ENCODE data around the gene AANAT.

AANAT gene

DNA sequence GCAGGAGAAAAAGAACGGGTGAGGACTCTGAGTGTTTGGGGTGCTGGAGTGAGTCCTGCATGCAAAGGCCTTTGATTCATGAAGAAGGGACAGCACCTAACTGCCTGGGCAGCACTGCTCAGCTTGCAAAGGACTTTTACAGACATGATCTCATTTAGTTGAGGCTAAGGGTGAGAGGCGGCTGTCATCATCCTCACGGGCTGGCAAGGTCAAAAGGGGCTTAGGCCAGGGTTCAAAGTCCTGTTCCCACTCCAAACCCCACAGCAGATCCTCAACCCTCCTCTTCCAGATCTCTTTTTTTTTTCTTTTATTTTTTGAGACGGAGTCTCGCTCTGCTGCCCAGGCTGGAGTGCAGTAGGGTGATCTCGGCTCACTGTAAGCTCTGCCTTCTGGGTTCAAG, 29.1 kb downstream of the AANAT start:
- no peak overlapping the region for H3K4me3 ChIP-seq (ENCODE audit: low read depth, low read length)
- TF ChIP-seq, protein P1, sequence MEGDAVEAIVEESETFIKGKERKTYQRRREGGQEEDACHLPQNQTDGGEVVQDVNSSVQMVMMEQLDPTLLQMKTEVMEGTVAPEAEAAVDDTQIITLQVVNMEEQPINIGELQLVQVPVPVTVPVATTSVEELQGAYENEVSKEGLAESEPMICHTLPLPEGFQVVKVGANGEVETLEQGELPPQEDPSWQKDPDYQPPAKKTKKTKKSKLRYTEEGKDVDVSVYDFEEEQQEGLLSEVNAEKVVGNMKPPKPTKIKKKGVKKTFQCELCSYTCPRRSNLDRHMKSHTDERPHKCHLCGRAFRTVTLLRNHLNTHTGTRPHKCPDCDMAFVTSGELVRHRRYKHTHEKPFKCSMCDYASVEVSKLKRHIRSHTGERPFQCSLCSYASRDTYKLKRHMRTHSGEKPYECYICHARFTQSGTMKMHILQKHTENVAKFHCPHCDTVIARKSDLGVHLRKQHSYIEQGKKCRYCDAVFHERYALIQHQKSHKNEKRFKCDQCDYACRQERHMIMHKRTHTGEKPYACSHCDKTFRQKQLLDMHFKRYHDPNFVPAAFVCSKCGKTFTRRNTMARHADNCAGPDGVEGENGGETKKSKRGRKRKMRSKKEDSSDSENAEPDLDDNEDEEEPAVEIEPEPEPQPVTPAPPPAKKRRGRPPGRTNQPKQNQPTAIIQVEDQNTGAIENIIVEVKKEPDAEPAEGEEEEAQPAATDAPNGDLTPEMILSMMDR (IDR thresholded peaks at IDR 0.05; ENCODE audit: borderline replicate concordance, insufficient read depth, low read depth, low read length), result no peak

DNA sequence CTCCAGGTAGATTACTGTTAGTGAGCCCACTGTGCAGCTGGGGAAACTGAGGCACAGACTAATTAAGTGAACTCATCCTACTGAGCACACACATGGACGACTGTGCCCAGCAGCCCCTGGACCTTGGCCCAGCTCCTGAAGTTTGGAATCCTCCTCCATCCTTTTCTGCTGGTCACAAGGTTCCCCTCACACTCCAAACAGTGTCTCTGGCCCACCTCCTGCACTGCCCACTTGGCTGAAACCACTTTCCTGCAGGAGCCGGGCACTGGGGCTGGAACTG, 30.2 kb downstream of the AANAT start:
- TF ChIP-seq, protein P1 (IDR thresholded peaks at IDR 0.05; ENCODE audit: borderline replicate concordance, insufficient read depth, low read depth, low read length), result no peak
- H3K4me3 ChIP-seq (ENCODE audit: low read depth, low read length), result no peak overlapping the region

- no peak overlapping the region for H3K4me3 ChIP-seq (ENCODE audit: low read depth, low read length)
- TF ChIP-seq, protein P1 (IDR thresholded peaks at IDR 0.05; ENCODE audit: borderline replicate concordance, insufficient read depth, low read depth, low read length), result no peak
Observed at GRCh38 chr17:76497979-76498875, 30.8 kb downstream of the AANAT start.

- TF ChIP-seq, protein P1 (IDR thresholded peaks at IDR 0.05; ENCODE audit: borderline replicate concordance, insufficient read depth, low read depth, low read length), result no peak
- H3K4me3 ChIP-seq (ENCODE audit: low read depth, low read length), result peak overlapping the region; percentile 82
Observed at GRCh38 chr17:76498876-76499251, 31.5 kb downstream of the AANAT start.

GRCh38 chr17:76499267-76499667, 31.9 kb downstream of the AANAT start:
- H3K4me3 ChIP-seq (ENCODE audit: low read depth, low read length), result peak overlapping the region; percentile 82
- TF ChIP-seq, protein P1 (IDR thresholded peaks at IDR 0.05; ENCODE audit: borderline replicate concordance, insufficient read depth, low read depth, low read length), result no peak

- TF ChIP-seq, protein P1 (IDR thresholded peaks at IDR 0.05; ENCODE audit: borderline replicate concordance, insufficient read depth, low read depth, low read length), result no peak
- peak overlapping the region; percentile 82 for H3K4me3 ChIP-seq (ENCODE audit: low read depth, low read length)
Observed at GRCh38 chr17:76500074-76500746, 32.8 kb downstream of the AANAT start.

DNA sequence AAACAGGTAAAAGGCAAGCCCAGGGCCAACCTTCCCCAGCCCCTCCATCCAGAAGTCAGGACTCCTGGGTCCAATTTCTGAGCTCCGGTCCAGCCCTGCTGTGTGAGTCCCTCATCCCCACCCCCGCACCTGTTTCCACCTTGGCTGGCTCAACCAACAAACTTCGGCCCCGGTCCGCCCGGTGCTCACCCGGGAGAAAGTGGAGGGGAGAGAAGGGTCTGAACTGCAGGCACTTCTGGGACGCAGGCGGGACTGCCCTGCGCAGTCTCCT, 33.3 kb downstream of the AANAT start:
- TF ChIP-seq, protein P1 (IDR thresholded peaks at IDR 0.05; ENCODE audit: borderline replicate concordance, insufficient read depth, low read depth, low read length), result no peak
- H3K4me3 ChIP-seq (ENCODE audit: low read depth, low read length), result peak overlapping the region; percentile 82
